Non-pigmented ciliary epithelial cell (primary cell): ENCODE data around the gene KRTAP12-4.
"Not testable (repeated sequence)": the region's sequence is repeated elsewhere in the genome, so short reads cannot be mapped to it uniquely, and the experiment has no call there.

Experiments used
- DNase-seq: peaks from one replicate; pipeline ENCODE4 v3.0.0-alpha.2; 2010; ENCODE audit warnings: low read depth

The KRTAP12-4 gene

GRCh38 chr21:44630440-44630839 lies 24.0 kb downstream of the KRTAP12-4 start:
- DNase-seq, result no peak

- no peak for DNase-seq
Observed at GRCh38 chr21:44628707-44629391, 25.6 kb downstream of the KRTAP12-4 start.

- not testable (repeated sequence) for DNase-seq
Observed at GRCh38 chr21:44627831-44628233, 26.6 kb downstream of the KRTAP12-4 start.

- DNase-seq, result not testable (repeated sequence)
Observed at GRCh38 chr21:44627181-44627822, 27.2 kb downstream of the KRTAP12-4 start.

- DNase-seq, result no peak
Observed at GRCh38 chr21:44626673-44627143, 27.8 kb downstream of the KRTAP12-4 start, which contains the start of gene KRTAP10-9. KRTAP10-9 (plus strand) TSS chr21:44627093; CDS start chr21:44627172, 79 bp downstream.

GRCh38 chr21:44626262-44626661 lies 28.2 kb downstream of the KRTAP12-4 start:
- no peak for DNase-seq

- DNase-seq, result no peak
Observed at GRCh38 chr21:44625756-44626155, 28.7 kb downstream of the KRTAP12-4 start.

- DNase-seq, result no peak
Observed at GRCh38 chr21:44623575-44623974, 30.9 kb downstream of the KRTAP12-4 start.

- DNase-seq, result no peak
Observed at GRCh38 chr21:44619886-44620285, 34.6 kb downstream of the KRTAP12-4 start.

GRCh38 chr21:44618909-44619308 lies 35.5 kb downstream of the KRTAP12-4 start:
- no peak for DNase-seq

GRCh38 chr21:44618504-44618903 lies 36.0 kb downstream of the KRTAP12-4 start:
- no peak for DNase-seq

GRCh38 chr21:44617071-44617501 lies 37.4 kb downstream of the KRTAP12-4 start:
- DNase-seq, result no peak

- no peak for DNase-seq
Observed at GRCh38 chr21:44616591-44616926, 37.9 kb downstream of the KRTAP12-4 start.

- DNase-seq, result no peak
Observed at GRCh38 chr21:44615911-44616590, 38.4 kb downstream of the KRTAP12-4 start.

GRCh38 chr21:44615466-44615865 lies 39.0 kb downstream of the KRTAP12-4 start:
- no peak for DNase-seq

GRCh38 chr21:44614961-44615391 lies 39.5 kb downstream of the KRTAP12-4 start:
- DNase-seq, result no peak

- no peak for DNase-seq
Observed at GRCh38 chr21:44614161-44614631, 40.3 kb downstream of the KRTAP12-4 start.

- no peak for DNase-seq
Observed at GRCh38 chr21:44613386-44614155, 40.9 kb downstream of the KRTAP12-4 start.

- DNase-seq, result no peak
Observed at GRCh38 chr21:44612669-44613229, 41.7 kb downstream of the KRTAP12-4 start.

- DNase-seq, result no peak
Observed at GRCh38 chr21:44612029-44612486, 42.4 kb downstream of the KRTAP12-4 start, which contains the start of gene KRTAP10-8. KRTAP10-8 (plus strand) TSS chr21:44612079; CDS start chr21:44612101, 22 bp downstream.

- no peak for DNase-seq
Observed at GRCh38 chr21:44611551-44611950, 42.9 kb downstream of the KRTAP12-4 start.
